Caki2 (cell line): ENCODE results near the gene FAM200C. TPM values are rescaled to one million over a fixed set of nuclear protein-coding genes. Genes with fewer than 3 reads are reported as not detected.

Experiments
- DNase-seq: peaks from one replicate; pipeline ENCODE4 v3.0.0-alpha.2; 2015; ENCODE audit warnings: low read depth
- in situ Hi-C: cut with HindIII; loops from 2 replicates; pipeline ENCODE4 v1.10.0; 2016; ENCODE audit warnings: low sequenced_read_pairs, low pct_unique_long_range_greater_than_20kb, mixed read lengths
- total RNA-seq: library from RNA; depleted of rRNA; stranded (reverse); fragments of >200 nt; shearing (Covaris generic); gene quantifications from 2 replicates; pipeline ENCODE4 v1.2.3, GENCODE V29; 2014; ENCODE audit warnings: low replicate concordance; rRNA removed

Gene FAM200C
- total RNA-seq, 1 experiment from 2014 or later = 8.3 TPM

DNA sequence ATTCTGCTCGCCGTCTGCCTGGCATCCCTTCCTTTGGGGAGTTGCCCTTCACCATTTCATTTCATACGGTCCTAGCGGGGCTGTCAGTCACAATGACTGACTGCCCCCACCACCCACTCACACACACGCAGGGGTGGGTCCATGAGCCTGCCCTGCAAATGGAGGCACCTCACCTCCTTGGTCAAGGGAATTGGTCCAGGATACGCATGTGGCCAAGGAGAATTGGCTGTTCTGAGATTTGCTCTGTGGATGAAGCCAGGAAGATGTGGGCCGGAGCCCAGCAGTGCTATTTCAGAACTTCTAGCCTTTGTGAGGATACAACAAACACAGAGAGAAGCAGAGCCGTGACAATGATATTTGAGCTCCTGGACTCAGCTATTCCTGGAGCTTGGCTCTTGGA lies 46.5 kb downstream of the FAM200C start:
- in situ Hi-C loops = loop anchor here (10.0 kb wide), 1 partner anchor 169 kb away; no protein-coding TSS in a partner anchor
- DNase-seq = no peak

DNA sequence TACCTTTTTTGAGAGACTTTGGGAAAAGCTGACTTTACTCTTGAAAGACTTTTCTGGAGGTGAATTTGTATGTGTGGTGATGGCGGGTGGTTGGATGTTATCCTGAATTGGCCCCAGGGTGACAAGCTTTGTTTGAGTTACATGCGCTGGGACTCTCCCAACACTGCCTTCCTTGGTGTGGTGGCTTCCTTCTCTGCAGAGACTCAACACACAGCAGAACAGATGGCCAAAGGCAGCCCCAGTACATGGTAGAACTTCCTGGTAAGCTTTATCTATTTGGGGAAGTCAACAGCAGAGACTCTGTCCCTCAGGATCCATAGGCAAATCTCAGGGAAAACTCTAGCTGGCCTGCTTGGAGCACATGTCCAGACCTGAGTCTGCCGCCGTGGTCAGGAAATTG lies 47.5 kb downstream of the FAM200C start:
- DNase-seq = no peak
- in situ Hi-C loops = loop anchor here (10.0 kb wide), 1 partner anchor 168 kb away; no protein-coding TSS in a partner anchor

GRCh38 chr5:160349935-160350303 lies 49.9 kb downstream of the FAM200C start:
- in situ Hi-C loops = loop anchor here (10.0 kb wide), 1 partner anchor 165 kb away; no protein-coding TSS in a partner anchor

DNA sequence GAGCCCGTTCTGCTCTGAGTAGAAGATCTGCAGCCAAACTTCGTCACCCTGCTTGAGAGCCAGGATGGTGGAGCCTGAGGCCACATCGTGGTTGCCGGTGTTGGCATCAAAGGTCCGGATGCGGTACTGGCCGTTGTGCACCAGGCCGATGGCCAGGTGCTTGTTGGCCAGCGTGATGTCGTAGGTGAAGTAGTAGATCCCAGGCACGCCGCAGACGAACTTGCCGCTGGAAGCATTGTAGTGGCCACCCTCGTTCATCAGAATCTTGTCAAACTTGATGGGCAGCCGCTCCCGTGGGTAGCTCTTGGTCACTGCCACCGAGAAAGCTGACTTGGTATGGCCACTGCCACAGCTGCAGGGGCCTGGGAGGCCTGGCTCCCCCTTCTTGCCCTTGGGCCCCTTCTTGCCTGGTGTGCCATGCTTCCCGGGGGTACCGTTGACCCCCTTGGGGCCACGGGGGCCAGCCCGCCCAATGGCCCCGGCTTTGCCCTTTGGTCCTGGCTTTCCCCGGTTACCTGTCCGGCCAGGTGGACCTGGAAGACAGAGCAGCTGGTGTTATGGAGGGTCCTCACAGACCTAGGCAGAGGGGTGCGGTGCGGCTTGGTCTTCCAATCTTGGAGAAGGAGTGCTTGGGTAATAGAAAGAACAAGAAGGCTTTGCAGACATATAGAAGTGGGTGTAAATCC lies 50.5 kb downstream of the FAM200C start:
- no peak for DNase-seq
- in situ Hi-C loops = no loop called here

More at GRCh38 chr5:160349935-160350303, 49.9 kb downstream of the FAM200C start:
- no peak for DNase-seq

DNA sequence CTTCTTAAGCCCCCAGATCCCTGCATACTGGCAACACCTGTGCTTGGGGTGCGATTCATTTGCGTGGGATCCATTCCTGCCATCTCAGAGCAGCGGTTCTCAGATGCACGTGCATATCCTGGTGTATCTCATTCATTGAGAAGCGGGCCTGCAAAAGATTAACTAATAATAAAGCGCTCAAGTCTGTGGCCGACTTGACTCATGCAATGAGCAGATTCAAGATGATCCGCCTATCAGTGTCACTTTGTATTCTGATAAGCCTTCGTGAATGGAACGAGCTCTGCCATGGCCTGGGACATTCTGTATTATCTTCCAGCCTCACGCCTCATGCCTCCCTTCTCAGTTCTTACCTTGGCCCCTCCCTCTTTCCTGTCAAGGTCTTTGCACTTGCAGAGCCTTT lies 51.8 kb downstream of the FAM200C start:
- DNase-seq = no peak
- in situ Hi-C loops = no loop called here

DNA sequence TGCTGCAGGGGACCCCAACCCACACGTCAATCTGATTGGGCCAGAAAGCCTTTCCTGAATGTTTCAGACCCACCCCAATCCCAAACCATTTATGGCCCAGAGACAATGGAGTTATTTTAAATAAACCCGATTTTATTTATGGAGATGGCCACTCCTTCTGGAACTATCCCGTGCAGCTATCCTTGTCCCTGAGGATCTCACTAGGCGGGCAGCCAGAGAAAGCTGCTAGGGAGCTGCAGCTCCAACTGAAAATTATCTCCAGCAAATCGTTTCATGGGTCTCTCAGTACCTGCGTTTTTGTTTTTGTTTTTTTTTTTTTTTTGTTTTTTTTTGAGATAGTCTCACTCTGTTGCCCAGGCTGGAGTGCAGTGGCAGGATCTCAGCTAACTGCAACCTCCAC lies 52.4 kb downstream of the FAM200C start:
- in situ Hi-C loops = no loop called here

More for the DNA sequence above, 52.4 kb downstream of the FAM200C start:
- no peak for DNase-seq

Other genes starting within 250 kb of the FAM200C start
- 22.4 and 46.5 TPM in 2 replicates for gene FABP6, start 170.5 kb downstream of the FAM200C start, total RNA-seq
- gene CCNJL, start 87.5 kb downstream of the FAM200C start, total RNA-seq = 4.6 and 5.1 TPM in 2 replicates
- not detected in 2 replicates for gene C1QTNF2, start 29.4 kb downstream of the FAM200C start, total RNA-seq
- gene SLU7, start 19.0 kb upstream of the FAM200C start, total RNA-seq = 73.8 and 114 TPM in 2 replicates
- 973 and 1,427 TPM in 2 replicates for gene PTTG1, start 21.8 kb upstream of the FAM200C start, total RNA-seq